HepG2 (cell line): Measurements from ENCODE around the gene PKLR. TPM values are rescaled to one million over a fixed set of nuclear protein-coding genes. Genes with fewer than 3 reads are reported as not detected.
A peak's percentile ranks its signal among the peaks of the same experiment; 100 is the strongest.

Experiments
- DDIT3 ChIP-seq: sonication (generic); formaldehyde crosslinking; IDR thresholded peaks from 2 replicates; pipeline ENCODE4 v1.4.0; 2020; ENCODE audit warnings: mild to moderate bottlenecking, missing genetic modification reagents
- NBN ChIP-seq: fragments of 450-650 bp; conservative IDR thresholded peaks from 2 replicates; pipeline ENCODE4 v1.6.1; 2017
- NR2C2 ChIP-seq: sonication (generic); formaldehyde crosslinking; IDR thresholded peaks from 2 replicates; pipeline ENCODE4 v1.4.0; 2020; ENCODE audit warnings: missing genetic modification reagents, mild to moderate bottlenecking, moderate library complexity, borderline replicate concordance
- SIX4 ChIP-seq: sonication (generic); formaldehyde crosslinking; IDR thresholded peaks from 2 replicates; pipeline ENCODE4 v1.4.0; 2020; ENCODE audit warnings: missing genetic modification reagents
- SPEN ChIP-seq: sonication (generic); formaldehyde crosslinking; IDR thresholded peaks from 2 replicates; pipeline ENCODE4 v1.5.1; 2020; ENCODE audit warnings: low read depth, mild to moderate bottlenecking, missing genetic modification reagents
- WIZ ChIP-seq: sonication (generic); formaldehyde crosslinking; IDR thresholded peaks from 2 replicates; pipeline ENCODE4 v1.5.1; 2020; ENCODE audit warnings: mild to moderate bottlenecking, missing genetic modification reagents
- ZBTB20 ChIP-seq: sonication (generic); formaldehyde crosslinking; IDR thresholded peaks from 2 replicates; pipeline ENCODE4 v1.8.1; 2023; ENCODE audit warnings: missing genetic modification reagents, low read depth, mild to moderate bottlenecking, borderline replicate concordance
- ZBTB3 ChIP-seq: sonication (generic); formaldehyde crosslinking; IDR thresholded peaks from 2 replicates; pipeline ENCODE4 v1.4.0; 2020; ENCODE audit warnings: low read depth, mild to moderate bottlenecking, moderate library complexity, missing genetic modification reagents, borderline replicate concordance
- ZNF260 ChIP-seq: sonication (generic); formaldehyde crosslinking; IDR thresholded peaks from 2 replicates; pipeline ENCODE4 v1.4.0; 2020; ENCODE audit warnings: missing genetic modification reagents, low read depth, mild to moderate bottlenecking, borderline replicate concordance
- ZNF274 ChIP-seq: sonication (generic); formaldehyde crosslinking; IDR thresholded peaks from 2 replicates; pipeline ENCODE4 v1.5.1; 2020; ENCODE audit warnings: mild to moderate bottlenecking, missing genetic modification reagents
- ZNF33B ChIP-seq: sonication (generic); formaldehyde crosslinking; IDR thresholded peaks from 2 replicates; pipeline ENCODE4 v1.5.1; 2020; ENCODE audit warnings: mild to moderate bottlenecking, missing genetic modification reagents
- ZNF44 ChIP-seq: sonication (generic); formaldehyde crosslinking; IDR thresholded peaks from 2 replicates; pipeline ENCODE4 v1.5.1; 2020; ENCODE audit warnings: mild to moderate bottlenecking, missing genetic modification reagents
- ZNF446 ChIP-seq: sonication (generic); formaldehyde crosslinking; IDR thresholded peaks from 2 replicates; pipeline ENCODE4 v1.5.0; 2020; ENCODE audit warnings: mild to moderate bottlenecking, missing genetic modification reagents
- ZNF513 ChIP-seq: sonication (generic); formaldehyde crosslinking; conservative IDR thresholded peaks from 2 replicates; pipeline ENCODE4 v1.5.0; 2020; ENCODE audit warnings: missing genetic modification reagents
- ZNF557 ChIP-seq: sonication (generic); formaldehyde crosslinking; IDR thresholded peaks from 2 replicates; pipeline ENCODE4 v1.4.0; 2020; ENCODE audit warnings: missing genetic modification reagents
- ZNF564 ChIP-seq: sonication (generic); formaldehyde crosslinking; IDR thresholded peaks from 2 replicates; pipeline ENCODE4 v1.8.1; 2023; ENCODE audit warnings: mild to moderate bottlenecking, missing genetic modification reagents
- ZNF609 ChIP-seq: sonication (generic); formaldehyde crosslinking; IDR thresholded peaks from 2 replicates; pipeline ENCODE4 v1.4.0; 2020; ENCODE audit warnings: mild to moderate bottlenecking, missing genetic modification reagents, borderline replicate concordance
- ZNF740 ChIP-seq: sonication (generic); formaldehyde crosslinking; IDR thresholded peaks from 2 replicates; pipeline ENCODE4 v1.4.0; 2020; ENCODE audit warnings: missing genetic modification reagents
- ZSCAN25 ChIP-seq: sonication (generic); formaldehyde crosslinking; IDR thresholded peaks from 2 replicates; pipeline ENCODE4 v1.8.0; 2022; ENCODE audit warnings: mild to moderate bottlenecking, missing genetic modification reagents
- polyA plus RNA-seq, 8 experiments: library from polyadenylated mRNA; depleted of rRNA in 3 of 8; stranded (reverse) in 7 of 8; unstranded in 1 of 8; fragments of >200 nt; fragmentation: Illumina TruSeq in 4 of 8; extraction: Trizol in 4 of 8; gene quantifications; 2 replicates each; pipeline versions ENCODE4 v1.2.1 to v1.2.3, GENCODE V29; 2011 to 2016; ENCODE audit warnings: low read depth in 4 of 8, missing spikeins in 1 of 8, mixed read lengths in 1 of 8; ENCODE audit not compliant: insufficient read depth in 1 of 8
- total RNA-seq, 5 experiments: library from RNA; depleted of rRNA; stranded (reverse); fragments of >200 nt; fragmentation: Illumina TruSeq; extraction: Trizol; gene quantifications; 2 replicates each; pipeline ENCODE4 v1.2.3, GENCODE V29; 2016; ENCODE audit warnings: low read depth in 1 of 5
- TF ChIP-seq, protein P1 (sequence below): IDR thresholded peaks from 2 replicates; pipeline ENCODE4 v1.6.1; 2012; ENCODE audit warnings: inconsistent platforms
- TF ChIP-seq, protein P2 (sequence below): sonication (generic); formaldehyde crosslinking; IDR thresholded peaks from 2 replicates; pipeline ENCODE4 v1.5.1; 2020; ENCODE audit warnings: mild to moderate bottlenecking, missing genetic modification reagents, borderline replicate concordance

Gene PKLR
- total and polyA plus RNA-seq, 2 of the 13 experiments (the other 11 are each of a cell fraction or from before 2014, with no cell fraction given) = 10.3 to 29.3 TPM

GRCh38 chr1:155322953-155323728 lies 21.9 kb upstream of the PKLR start (continued):
- TF ChIP-seq, protein P1, sequence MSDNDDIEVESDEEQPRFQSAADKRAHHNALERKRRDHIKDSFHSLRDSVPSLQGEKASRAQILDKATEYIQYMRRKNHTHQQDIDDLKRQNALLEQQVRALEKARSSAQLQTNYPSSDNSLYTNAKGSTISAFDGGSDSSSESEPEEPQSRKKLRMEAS = peak; percentile 45; the same call in 1 of the 2 replicates
- TF ChIP-seq DDIT3 (CRISPR knock-in tag) = no peak
- TF ChIP-seq ZNF609 (CRISPR knock-in tag) = no peak
- TF ChIP-seq ZSCAN25 (CRISPR knock-in tag) = no peak
- TF ChIP-seq, protein P2, sequence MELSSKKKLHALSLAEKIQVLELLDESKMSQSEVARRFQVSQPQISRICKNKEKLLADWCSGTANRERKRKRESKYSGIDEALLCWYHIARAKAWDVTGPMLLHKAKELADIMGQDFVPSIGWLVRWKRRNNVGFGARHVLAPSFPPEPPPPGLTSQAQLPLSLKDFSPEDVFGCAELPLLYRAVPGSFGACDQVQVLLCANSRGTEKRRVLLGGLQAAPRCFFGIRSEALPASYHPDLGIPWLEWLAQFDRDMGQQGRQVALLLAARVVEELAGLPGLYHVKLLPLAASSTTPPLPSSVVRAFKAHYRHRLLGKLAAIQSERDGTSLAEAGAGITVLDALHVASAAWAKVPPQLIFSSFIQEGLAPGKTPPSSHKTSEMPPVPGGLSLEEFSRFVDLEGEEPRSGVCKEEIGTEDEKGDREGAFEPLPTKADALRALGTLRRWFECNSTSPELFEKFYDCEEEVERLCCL (CRISPR knock-in tag) = no peak
- no peak for TF ChIP-seq NBN
- no peak for TF ChIP-seq ZNF564 (CRISPR knock-in tag)
- no peak for TF ChIP-seq ZNF557
- TF ChIP-seq ZNF740 (CRISPR knock-in tag) = no peak
- no peak for TF ChIP-seq ZNF260 (CRISPR knock-in tag)
- TF ChIP-seq ZNF274 = no peak
- TF ChIP-seq ZBTB20 (CRISPR knock-in tag) = no peak; the same call in 1 of the 2 replicates
- TF ChIP-seq NR2C2 (CRISPR knock-in tag) = 0 out of 2 replicates have a peak, but pooled peaks have one; percentile 9
- no peak for TF ChIP-seq ZBTB3 (CRISPR knock-in tag)
- TF ChIP-seq SPEN (CRISPR knock-in tag) = peak; percentile 53; the same call in 1 of the 2 replicates
- no peak for TF ChIP-seq ZNF44 (CRISPR knock-in tag)
- no peak for TF ChIP-seq SIX4 (CRISPR knock-in tag)
- no peak for TF ChIP-seq WIZ (CRISPR knock-in tag)
- TF ChIP-seq ZNF33B (CRISPR knock-in tag) = no peak
- 0 out of 2 replicates have a peak, but pooled peaks have one; percentile 67 for TF ChIP-seq ZNF446
- no peak for TF ChIP-seq ZNF513 (CRISPR knock-in tag)
